Measurements from ENCODE around the gene DIP2A.
A peak's percentile ranks its signal among the peaks of the same experiment; 100 is the strongest.
"Not testable (repeated sequence)": the region's sequence is repeated elsewhere in the genome, so short reads cannot be mapped to it uniquely, and the experiment has no call there.

The DIP2A gene

DNA sequence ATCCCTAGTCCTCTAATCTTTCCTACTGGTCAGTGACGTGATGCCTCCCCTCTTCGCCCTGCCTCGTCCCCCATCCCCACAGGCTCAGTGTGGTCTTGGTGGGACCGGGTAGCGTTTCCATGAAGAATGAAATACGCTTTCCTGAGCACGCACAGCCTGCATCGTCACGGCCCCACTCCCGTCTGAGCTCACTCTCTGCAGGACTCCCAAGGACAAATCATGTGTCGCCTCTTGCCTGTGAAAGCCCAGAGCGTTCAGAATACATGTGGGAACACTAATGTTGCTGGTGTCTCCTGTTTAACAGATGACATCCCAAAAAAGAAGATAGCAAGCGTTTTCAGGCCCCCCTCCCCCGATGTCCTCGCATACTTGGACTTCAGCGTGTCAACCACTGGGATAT lies 97.0 kb downstream of the DIP2A start:
- no peak for DNase-seq (ENCODE audit: low read depth)

DNA sequence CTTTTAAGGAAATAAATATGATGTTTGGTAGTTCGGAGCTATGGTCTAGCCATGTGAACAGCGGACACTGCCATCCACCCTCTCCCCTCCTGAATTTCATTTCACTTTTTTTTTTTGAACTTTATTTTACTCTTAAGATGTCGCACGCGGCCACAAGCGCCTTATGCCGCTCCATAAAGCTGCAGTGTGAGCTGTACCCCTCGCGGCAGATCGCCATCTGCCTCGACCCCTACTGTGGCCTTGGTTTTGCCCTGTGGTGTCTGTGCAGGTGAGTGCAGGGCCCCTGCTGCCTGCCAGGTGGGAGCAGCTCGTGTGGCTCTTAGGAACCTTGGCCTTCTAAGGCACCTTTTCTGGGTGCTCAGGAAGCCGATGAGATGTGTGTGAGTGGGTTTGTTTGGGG lies 98.1 kb downstream of the DIP2A start:
- DNase-seq (ENCODE audit: low read depth): no peak

DNA sequence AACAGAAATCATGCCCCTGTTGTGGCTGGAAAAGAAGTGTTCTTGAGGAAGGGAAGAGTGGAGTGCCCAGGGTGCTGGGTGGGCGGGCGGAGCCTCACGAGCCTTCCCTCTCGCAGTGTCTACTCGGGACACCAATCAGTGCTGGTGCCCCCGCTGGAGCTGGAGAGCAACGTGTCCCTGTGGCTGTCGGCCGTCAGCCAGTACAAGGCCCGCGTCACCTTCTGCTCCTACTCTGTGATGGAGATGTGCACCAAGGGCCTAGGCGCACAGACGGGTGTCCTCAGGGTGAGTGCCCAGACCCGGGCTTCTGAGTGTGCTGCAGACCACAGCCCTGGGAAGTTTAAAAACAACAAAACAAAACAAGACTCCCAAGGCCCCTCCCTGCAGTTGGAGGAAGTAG lies 98.8 kb downstream of the DIP2A start:
- DNase-seq (ENCODE audit: low read depth): no peak

DNA sequence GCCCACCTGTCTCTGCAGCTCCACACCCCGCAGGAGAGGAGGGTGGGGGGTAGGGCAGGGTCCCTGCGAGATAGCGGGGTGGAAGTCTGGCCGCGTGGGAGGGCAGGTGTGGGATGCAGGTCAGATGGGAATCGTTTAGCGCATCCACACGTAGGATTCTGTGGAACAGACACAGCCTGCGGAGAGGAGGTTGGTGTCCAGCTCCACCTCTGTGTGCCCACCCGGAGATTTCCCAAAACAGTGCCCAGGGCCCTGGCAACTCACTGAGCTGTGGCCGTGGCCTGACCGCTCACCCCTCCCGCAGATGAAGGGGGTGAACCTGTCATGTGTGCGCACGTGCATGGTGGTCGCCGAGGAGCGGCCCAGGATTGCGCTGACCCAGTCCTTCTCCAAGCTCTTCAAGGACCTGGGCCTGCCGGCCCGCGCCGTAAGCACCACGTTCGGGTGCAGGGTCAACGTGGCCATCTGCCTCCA lies 99.3 kb downstream of the DIP2A start:
- DNase-seq (ENCODE audit: low read depth): no peak

DNA sequence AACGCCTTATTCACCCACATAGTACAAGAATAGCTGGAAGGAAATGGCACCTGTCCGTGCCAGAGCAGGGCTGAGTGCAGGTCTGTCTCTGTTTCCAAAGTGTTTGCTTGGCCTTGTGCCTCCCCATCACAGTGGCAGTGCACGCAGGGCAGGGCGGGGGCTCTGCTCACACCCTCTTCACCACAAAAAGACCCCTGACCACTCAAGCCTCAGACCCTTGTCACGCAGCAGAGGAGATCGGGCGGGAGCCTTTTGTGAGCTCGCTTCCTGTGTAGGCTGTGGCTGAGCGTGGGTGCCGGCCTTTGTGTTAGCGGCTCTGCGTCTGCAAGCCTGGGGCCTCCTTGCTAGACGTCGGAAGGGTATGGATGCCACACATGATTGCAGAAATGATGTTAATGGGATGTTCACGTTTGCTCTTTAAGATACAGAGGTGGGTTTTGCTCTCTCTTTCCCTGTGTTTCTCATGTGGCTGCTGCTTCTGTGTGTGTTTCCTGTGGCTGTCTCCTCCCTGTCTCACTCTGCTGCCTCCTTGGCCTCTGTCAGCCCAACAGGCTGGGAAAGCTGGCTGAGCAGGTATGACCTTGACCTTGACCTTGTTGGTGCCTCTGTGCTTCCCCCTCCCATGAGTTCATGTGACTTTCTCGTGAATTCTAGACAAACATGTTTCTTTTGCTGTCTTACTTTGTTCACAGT lies 100.7 kb downstream of the DIP2A start:
- DNase-seq (ENCODE audit: low read depth): peak; percentile 47

DNA sequence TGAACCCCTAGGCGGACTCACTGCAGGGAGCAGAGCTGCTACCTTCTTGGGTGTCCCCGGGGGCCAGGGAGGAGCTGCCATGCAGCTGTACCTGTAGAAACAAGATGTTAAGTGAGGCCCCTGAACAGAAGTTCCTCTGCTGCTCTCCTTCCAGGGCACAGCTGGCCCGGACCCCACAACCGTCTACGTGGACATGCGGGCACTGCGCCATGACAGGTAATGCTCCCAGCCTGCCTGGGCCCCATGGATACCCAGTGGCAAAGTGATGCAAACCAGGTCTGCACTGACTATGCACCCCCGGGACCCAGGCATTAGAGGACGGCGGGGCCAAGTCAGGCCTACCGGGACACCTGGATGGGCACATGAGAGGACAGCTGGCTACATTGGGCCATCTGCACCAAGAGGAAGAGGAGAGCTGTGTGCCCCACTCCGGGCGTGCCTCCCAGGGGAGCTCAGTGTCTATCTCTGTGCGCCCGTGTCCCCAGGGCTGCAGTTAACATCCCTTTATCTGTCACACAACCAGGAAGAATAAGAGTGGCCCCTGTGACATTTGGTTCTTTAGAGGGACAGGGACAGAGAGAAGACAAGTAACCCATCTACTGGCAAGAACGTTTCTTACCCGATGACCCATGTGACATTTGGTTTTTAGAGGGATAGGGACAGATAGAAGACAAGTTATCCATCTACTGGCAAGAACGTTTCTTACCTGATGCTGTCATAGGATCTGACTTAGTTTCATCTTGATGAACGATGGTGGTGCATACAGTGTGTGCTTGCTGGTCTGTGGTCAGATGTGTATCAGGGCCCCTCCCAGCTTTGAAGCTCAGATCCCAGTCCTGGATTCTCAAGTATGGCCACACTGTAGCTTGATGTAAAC lies 102.1 kb downstream of the DIP2A start:
- no peak for DNase-seq (ENCODE audit: low read depth)

DNA sequence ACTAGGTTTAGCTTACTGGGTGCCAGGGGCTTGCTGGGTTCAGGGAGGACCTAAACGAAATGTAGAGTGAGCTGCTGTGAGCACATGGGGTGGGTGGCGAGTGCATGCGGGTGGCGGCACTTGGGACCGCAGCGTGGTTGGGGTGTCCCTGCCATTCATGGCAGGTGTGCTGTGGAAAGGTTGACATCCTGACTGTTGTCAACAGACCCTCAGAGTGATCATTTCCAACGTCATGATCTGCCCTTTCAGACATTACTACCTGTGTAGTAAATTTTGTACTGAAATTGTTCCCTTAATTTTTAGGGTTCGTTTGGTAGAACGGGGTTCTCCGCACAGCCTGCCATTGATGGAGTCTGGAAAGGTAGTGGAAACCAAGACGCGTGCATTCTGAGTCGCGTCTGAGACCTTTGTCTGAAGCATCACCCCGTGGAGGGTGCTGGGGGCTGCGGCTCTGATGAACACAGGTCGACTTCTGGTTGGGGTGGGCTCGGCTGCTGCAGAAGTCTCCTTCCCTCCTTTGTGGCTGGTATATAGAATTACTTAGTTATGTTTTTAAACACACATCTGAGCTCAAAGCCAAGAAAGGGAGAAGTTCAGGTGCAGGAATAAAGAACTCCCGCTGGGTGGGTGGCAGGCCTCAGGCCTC lies 102.9 kb downstream of the DIP2A start:
- DNase-seq (ENCODE audit: low read depth): no peak

DNA sequence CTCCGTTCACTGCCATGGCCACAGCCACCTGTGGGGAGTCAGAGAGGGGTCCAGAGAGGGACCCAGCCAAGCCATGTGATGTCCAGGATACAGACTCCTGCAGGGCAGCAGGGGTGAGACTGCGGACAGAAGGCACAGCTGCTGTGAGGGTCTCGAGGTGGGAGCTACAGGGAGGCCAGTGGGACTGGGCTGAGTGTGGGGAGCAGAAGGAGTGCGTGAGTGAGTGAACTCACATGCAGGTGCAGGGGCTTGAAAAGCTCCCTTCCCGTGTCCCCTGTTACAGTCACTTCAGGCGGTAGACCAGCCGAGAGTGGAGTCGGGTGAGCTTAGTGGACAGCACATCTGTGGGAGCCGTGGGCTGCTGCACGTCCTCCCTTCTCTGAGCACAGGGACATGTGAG lies 103.8 kb downstream of the DIP2A start:
- no peak for DNase-seq (ENCODE audit: low read depth)

DNA sequence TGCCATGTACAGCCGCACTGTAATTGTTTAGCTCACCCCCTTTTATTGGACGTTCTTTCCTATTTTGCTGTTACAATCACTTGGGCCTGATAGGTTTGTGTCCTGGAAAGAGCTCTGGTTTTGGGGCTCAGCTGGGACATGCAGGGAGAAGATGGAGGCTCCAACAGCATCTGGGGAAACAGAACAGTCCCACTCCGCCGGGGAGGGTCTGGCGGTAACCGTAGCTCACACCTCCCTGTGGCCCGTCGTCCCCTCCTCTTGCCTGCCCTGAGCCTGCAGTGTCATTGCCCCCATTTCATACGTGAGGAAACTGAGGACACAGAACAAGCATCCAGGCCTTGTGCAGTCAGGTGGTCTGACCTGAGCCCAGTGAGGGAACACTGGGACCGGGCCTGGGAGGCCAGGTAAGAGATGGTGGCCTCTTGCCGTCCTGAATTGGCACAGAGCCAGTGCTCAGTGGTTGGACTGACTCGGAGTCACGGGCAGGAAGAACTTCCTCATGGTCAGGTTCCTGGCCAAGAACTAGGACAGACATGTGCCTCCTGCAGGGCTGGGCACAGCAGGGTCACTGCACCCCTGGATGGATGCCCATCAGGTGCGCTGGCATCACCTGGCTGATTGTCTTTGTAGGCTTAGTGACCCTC lies 104.4 kb downstream of the DIP2A start:
- DNase-seq (ENCODE audit: low read depth): no peak

DNA sequence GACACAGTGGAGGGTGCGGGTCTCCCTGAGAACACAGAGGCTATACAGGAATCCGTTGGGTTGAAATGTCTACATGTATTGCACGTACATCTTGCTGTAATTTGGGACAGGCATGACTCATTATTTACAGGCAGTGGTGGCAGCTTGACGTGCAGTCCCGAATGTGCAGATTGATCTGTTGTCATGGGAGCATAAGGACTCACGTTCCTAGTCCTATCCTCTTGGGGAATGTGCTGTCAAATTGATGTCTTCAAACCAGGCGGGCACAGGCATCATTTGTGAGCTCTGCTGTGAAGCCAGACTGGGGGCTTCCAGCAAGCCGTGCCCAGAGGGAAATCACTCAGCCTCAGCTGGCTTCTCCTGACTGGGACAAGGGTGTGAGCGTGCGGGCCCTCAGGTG lies 105.7 kb downstream of the DIP2A start:
- no peak for DNase-seq (ENCODE audit: low read depth)

DNA sequence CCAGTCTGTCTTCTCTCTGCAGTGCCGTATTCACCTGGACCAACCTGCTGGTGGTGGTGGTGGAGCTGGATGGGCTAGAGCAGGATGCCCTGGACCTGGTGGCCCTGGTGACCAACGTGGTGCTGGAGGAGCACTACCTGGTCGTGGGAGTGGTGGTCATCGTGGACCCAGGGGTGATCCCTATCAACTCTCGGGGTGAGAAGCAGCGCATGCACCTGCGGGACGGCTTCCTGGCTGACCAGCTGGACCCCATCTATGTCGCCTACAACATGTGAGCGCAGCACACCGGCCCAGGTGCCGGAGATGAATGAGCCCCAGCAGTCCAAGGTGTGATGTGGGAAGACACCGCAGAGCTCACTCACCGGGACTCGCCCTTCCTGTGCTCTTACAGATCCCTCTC lies 108.7 kb downstream of the DIP2A start:
- no peak for DNase-seq (ENCODE audit: low read depth)

DNA sequence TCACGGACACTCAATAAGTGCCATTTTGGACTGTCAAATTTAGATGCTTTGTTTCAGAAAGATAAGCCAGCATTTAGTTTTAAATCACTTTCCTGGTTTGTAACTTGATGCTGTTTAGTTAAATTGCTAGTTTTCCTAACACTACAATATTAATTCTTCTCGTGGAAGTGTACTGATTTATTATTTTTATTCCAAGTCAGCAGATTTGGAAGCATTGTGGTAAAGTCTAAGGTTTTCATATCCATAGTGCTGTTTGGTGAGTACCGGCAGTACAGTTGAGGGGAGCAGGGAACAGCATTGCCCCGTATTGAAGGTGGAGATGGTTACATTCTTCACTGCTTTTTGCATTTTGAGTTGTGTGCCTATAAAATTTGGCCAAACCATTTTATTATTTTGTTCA lies 109.9 kb downstream of the DIP2A start:
- no peak for DNase-seq (ENCODE audit: low read depth)

DNA sequence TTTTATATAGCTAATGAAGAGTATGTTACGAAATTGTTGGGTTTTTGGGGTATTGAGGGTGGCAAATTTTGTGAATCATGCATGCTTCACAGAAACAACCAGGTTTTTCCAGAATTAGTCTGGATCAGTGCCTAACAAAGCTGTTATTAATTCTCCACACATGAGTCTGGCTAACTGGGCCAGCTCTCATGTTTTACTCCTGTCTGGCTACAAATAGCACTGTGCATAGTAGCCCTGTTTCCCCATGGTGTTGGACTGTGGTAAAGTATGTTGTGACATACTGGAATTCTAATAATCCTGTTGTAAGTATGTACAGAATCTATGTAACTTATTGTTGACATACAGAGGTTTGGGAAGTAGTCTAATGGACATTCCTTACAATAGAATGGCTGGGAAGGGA lies 110.4 kb downstream of the DIP2A start:
- no peak for DNase-seq (ENCODE audit: low read depth)

DNA sequence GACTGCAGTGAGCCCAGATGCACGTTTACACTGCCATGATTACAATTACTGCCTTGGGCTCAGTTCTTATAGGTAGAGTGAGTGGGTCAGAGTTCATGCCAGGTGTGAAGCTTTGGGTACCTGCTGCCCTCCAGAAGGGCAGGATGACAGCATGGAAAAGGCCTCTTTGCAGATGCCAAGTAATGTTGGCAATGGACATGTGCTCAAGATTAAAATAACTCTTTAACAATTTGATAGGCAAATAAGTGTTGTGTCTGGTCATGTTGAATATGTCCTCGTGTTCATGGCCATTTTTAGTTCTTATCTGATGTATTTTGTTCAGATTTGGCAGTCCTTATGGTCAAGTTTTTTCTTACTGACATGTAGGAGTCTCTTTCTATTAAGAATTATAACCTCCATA lies 111.4 kb downstream of the DIP2A start:
- DNase-seq (ENCODE audit: low read depth): no peak

DNA sequence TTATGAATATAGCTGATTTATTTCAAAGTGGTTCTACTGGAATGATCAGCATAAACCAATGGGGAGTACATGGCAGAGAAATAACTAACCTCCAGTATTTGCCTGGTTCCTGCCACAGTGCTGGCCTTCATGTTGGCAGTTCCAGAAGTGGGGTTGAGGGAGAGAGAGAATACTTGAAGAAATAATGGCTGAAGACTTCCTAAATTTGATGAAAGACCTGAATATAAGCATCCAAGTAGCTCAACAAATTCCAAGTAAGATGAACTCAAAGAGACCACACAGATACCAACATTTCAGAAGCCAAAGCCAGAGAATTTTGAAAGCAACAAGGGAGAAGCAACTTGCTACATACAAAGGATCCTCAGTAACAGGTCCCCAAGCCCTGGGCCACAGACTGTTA lies 111.9 kb downstream of the DIP2A start:
- no peak for DNase-seq (ENCODE audit: low read depth)

DNA sequence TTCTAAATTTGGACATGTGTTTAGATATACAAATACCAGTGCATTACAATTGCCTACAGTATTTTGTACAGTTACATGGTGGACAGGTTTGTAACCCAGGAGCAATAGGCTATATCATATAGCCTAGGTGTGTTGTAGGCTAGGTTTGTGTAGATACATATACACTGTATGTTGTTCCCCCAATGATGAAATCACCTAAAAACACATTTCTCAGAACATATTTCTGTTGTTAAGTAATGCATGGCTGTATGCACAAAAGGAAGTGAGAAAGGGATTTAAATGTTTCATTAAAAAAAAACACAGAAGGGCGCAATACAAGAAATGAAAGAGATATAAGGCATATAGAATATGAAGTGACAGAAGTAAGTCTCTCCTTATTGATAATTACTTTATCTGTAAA lies 114.2 kb downstream of the DIP2A start:
- no peak for DNase-seq (ENCODE audit: low read depth)

DNA sequence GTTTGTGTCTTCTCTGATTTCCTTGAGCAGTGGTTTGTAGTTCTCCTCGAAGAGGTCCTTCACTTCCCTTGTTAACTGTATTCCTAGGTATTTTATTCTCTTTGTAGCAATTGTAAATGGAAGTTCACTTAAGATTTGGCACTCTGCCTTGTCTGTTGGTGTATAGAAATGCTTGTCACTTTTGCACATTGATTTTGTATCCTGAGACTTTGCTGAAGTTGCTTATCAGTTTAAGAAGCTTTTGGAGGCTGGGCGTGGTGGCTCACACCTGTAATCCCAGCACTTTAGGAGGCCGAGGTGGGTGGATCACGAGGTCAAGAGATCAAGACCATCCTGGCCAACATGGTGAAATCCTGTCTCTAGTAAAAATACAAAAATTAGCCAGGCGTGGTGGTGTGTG lies 119.1 kb downstream of the DIP2A start:
- not testable (repeated sequence) for DNase-seq (ENCODE audit: low read depth)

DNA sequence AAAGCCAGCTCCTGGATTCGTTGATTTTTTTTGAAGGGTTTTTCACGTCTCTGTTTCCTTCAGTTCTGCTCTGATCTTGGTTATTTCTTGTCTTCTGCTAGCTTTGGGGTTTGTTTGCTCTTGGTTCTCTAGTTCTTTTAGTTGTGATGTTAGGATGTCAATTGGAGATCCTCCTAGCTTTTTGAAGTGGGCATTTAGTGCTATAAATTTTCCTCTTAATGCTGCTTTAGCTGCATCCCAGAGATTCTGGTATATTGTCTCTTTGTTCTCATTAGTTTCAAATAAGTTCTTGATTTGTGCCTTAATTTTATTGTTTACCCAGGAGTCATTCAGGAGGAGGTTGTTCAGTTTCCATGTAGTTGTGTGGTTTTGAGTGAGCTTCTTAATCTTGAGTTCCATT lies 120.7 kb downstream of the DIP2A start:
- DNase-seq (ENCODE audit: low read depth): not testable (repeated sequence)

DNA sequence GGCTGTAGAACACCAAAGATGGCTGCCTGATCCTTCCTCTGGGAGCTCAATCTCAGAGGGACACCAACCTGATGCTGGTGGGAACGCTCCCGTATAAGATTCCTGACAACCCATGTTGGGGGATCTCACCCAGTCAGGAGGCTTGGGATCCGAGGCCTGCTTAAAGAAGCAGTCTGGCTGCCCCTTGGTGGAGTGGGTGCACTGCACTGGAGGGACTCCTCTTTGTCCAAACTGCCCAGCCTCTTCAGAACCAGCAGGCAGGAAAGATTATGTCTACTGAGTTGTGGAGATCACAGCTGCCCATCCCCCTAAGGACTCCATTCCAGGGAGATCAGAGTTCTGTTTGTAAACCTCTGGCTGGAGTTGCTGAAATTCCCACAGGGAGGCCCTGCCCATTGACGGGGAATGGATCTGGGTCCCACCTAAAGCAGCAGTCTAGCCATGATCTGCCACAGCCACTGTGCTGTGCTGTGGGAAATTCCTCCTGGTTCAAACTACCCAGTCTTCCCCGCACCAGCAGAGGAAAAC lies 123.2 kb downstream of the DIP2A start:
- DNase-seq (ENCODE audit: low read depth): no peak

DNA sequence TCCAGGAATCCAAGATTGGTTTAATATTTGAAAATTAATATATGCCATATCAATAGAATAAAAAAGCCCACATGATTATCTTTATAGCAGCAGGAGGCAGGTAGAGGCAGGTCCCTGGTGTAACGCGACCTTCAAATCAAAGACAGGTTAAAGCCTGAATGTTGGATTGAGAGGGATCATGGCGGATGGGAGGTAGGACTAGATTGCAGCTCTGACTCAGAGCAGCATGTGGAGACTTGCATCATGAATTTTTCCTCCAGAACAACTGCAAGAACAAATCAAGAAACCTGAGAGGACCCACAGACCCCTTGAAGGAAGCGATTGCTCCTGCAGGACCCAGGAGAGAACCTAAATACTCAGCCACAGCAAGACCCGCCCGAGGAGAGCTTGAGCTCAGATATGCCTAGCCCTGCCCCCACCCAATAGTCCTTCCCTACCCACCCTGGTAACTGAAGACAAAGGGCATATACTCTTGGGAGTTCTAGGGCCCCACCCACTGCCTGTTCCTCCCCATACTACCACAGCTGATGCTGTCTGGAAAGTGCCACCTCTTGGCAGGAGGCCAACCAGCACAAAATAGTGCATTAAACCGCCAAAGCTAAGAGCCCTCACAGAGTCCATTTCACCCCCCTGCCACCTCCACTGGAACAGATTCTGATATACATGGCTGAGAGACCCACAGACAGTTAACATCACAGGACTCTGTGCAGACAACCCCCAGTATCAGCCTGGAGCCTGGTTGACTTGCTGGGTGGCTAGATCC lies 126.7 kb downstream of the DIP2A start:
- DNase-seq (ENCODE audit: low read depth): no peak

DNA sequence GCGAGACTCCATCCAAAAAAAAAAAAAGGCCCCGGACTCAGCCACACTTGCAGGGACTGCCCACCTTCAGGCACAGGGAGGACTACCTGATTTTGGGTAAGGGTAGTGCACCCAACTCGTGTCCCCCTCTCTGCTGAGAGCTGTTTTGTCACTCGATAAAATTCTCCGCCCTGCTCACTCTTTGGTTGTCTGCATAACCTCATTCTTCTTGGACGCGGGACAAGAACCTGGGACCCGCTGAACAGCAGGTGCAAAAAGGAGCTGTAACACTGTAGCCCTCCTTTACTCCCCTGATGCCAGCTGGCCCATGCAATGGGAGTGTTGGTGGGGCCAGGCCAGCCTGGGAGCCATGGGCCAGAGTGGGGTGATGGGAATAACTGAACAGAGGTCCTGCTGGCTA lies 135.6 kb downstream of the DIP2A start:
- DNase-seq (ENCODE audit: low read depth): no peak

DNA sequence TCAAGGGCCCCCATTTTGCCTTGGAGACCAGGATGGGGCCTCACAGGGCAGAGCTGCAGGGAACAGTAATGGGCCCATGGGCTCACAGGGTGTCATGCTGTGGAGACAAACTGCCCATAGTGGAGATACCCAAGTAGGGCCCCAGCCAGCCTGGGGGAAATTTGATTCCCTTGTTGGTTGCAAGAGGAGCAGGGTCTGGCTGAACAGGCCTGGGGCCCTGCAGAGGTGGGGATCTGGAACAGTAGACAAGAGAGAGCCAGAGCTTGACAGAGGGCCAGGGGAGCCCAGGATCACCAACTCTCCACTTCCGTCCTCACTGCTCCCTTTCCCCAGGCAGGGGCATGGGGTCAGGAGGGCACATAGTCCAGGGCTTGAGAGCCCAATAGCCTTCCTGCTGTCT lies 137.5 kb downstream of the DIP2A start:
- DNase-seq (ENCODE audit: low read depth): no peak
